ENCODE measurements around the gene SP9. TPM values are rescaled to one million over a fixed set of nuclear protein-coding genes. Genes with fewer than 3 reads are reported as not detected.
A peak's percentile ranks its signal among the peaks of the same experiment; 100 is the strongest.

SP9 gene
- total RNA-seq, 1 donor from 2014 or later: not detected

GRCh38 chr2:174322149-174322548 is 12.6 kb upstream of the SP9 start:
- H3K27me3 ChIP-seq: no peaks in the 10 kb centered on the region
- no peak for TF ChIP-seq POLR2AphosphoS5 (IDR thresholded peaks at IDR 0.05; ENCODE audit: insufficient read depth in 1 of 2, low read depth in 1 of 2)
- no peak for TF ChIP-seq CTCF (IDR thresholded peaks at IDR 0.05)
- TF ChIP-seq POLR2A (IDR thresholded peaks at IDR 0.05): no peak

GRCh38 chr2:174322746-174323145 is 12.0 kb upstream of the SP9 start:
- H3K4me1 ChIP-seq: peaks cover 17% of the 10 kb centered on the region
- H3K36me3 ChIP-seq: no peaks in the 10 kb centered on the region
- no peak for DNase-seq (ENCODE audit: extremely low spot score in 2 of 2)
- intact Hi-C loops (cut with DNase I): no loop called here
- H3K9me3 ChIP-seq: no peaks in the 10 kb centered on the region
- H3K4me3 ChIP-seq: no peak overlapping the region
- no peak overlapping the region for H3K27ac ChIP-seq
- TF ChIP-seq POLR2A (IDR thresholded peaks at IDR 0.05): no peak
- no peak for TF ChIP-seq CTCF (IDR thresholded peaks at IDR 0.05)
- TF ChIP-seq POLR2AphosphoS5 (IDR thresholded peaks at IDR 0.05; ENCODE audit: insufficient read depth in 1 of 2, low read depth in 1 of 2): no peak
- no peaks in the 10 kb centered on the region for H3K27me3 ChIP-seq

More at GRCh38 chr2:174322149-174322548, 12.6 kb upstream of the SP9 start:
- intact Hi-C loops (cut with DNase I): no loop called here
- Histone ChIP-seq H3K27ac (no peak overlapping the region), H3K4me3 (no peak overlapping the region), H3K36me3 (no peaks in the 10 kb centered on the region), H3K9me3 (no peaks in the 10 kb centered on the region), H3K4me1 (peaks cover 14% of the 10 kb centered on the region)
- DNase-seq (ENCODE audit: extremely low spot score in 2 of 2): no peak

- H3K27ac ChIP-seq: no peak overlapping the region
- no peaks in the 10 kb centered on the region for H3K36me3 ChIP-seq
- H3K4me3 ChIP-seq: no peak overlapping the region
- peaks cover 27% of the 10 kb centered on the region for H3K4me1 ChIP-seq
- TF ChIP-seq POLR2A (IDR thresholded peaks at IDR 0.05): no peak
- TF ChIP-seq CTCF (IDR thresholded peaks at IDR 0.05): no peak
- TF ChIP-seq POLR2AphosphoS5 (IDR thresholded peaks at IDR 0.05; ENCODE audit: insufficient read depth in 1 of 2, low read depth in 1 of 2): no peak
- no peak for DNase-seq (ENCODE audit: extremely low spot score in 2 of 2)
- H3K27me3 ChIP-seq: peaks cover 6% of the 10 kb centered on the region
- H3K9me3 ChIP-seq: no peaks in the 10 kb centered on the region
- intact Hi-C loops (cut with DNase I): no loop called here
Observed at GRCh38 chr2:174324530-174324929, 10.2 kb upstream of the SP9 start.

GRCh38 chr2:174325373-174326160 is 9.2 kb upstream of the SP9 start:
- intact Hi-C loops (cut with DNase I): no loop called here
- Histone ChIP-seq H3K27ac (no peak overlapping the region), H3K4me3 (peak overlapping the region; percentile 27 to 39), H3K9me3 (no peaks in the 10 kb centered on the region), H3K36me3 (no peaks in the 10 kb centered on the region), H3K27me3 (peaks cover 6% of the 10 kb centered on the region), H3K4me1 (peaks cover 27% of the 10 kb centered on the region)
- TF ChIP-seq POLR2A (IDR thresholded peaks at IDR 0.05) (no peak), CTCF (IDR thresholded peaks at IDR 0.05) (no peak), POLR2AphosphoS5 (IDR thresholded peaks at IDR 0.05; ENCODE audit: insufficient read depth in 1 of 2, low read depth in 1 of 2) (no peak)
- DNase-seq (ENCODE audit: extremely low spot score in 2 of 2): no peak
